Astrocyte (in vitro differentiated cells and primary cell): Measurements from ENCODE around the gene CSF1R. TPM values are rescaled to one million over a fixed set of nuclear protein-coding genes. Genes with fewer than 3 reads are reported as not detected.

Experiments
- DNase-seq: peaks from one replicate; pipeline ENCODE4 v3.0.0-alpha.2; 2010; ENCODE audit warnings: low read depth
- FAIRE-seq: peaks from 2 replicates; lab custom pipeline; 2011; peaks lifted over from hg19 to GRCh38; lab: Jason Lieb, UNC
- H2AFZ ChIP-seq: 2 replicates; pipeline ENCODE4 v1.6.0; 2012; ENCODE audit warnings: low read depth, low read length, inconsistent platforms
- H3K27ac ChIP-seq: 2 replicates; pipeline ENCODE4 v1.5.1; 2011; ENCODE audit warnings: low read depth, low read length, inconsistent platforms
- H3K27me3 ChIP-seq: 2 replicates; pipeline ENCODE4 v1.6.0; 2011; ENCODE audit warnings: low read length, inconsistent platforms; ENCODE audit not compliant: insufficient read depth
- H3K36me3 ChIP-seq: 2 replicates; pipeline ENCODE4 v1.5.1; 2011; ENCODE audit warnings: low read length, inconsistent platforms; ENCODE audit not compliant: insufficient read depth
- H3K4me1 ChIP-seq: 2 replicates; pipeline ENCODE4 v1.5.1; 2011; ENCODE audit warnings: low read length, inconsistent platforms; ENCODE audit not compliant: insufficient read depth
- H3K4me2 ChIP-seq: 2 replicates; pipeline ENCODE4 v1.6.0; 2012; ENCODE audit warnings: low read length, inconsistent platforms
- H3K4me3 ChIP-seq: 2 replicates; pipeline ENCODE4 v1.5.1; 2011; ENCODE audit warnings: low read depth, mild to moderate bottlenecking, low read length, inconsistent platforms; ENCODE audit not compliant: insufficient read depth
- H3K79me2 ChIP-seq: 2 replicates; pipeline ENCODE4 v1.6.0; 2012; ENCODE audit warnings: mild to moderate bottlenecking, low read length, inconsistent platforms; ENCODE audit not compliant: insufficient read depth
- H3K9ac ChIP-seq: 2 replicates; pipeline ENCODE4 v1.6.0; 2012; ENCODE audit warnings: mild to moderate bottlenecking, low read length, inconsistent platforms
- H3K9me3 ChIP-seq: 2 replicates; pipeline ENCODE4 v1.5.1; 2012; ENCODE audit warnings: low read depth, mild to moderate bottlenecking, low read length, inconsistent platforms; ENCODE audit not compliant: insufficient read depth
- H4K20me1 ChIP-seq: 2 replicates; pipeline ENCODE4 v1.6.0; 2012; ENCODE audit warnings: low read length, inconsistent platforms; ENCODE audit not compliant: insufficient read depth
- H3K27ac Mint-ChIP-seq: one replicate; pipeline ENCODE4 v1.8.0; 2021; ENCODE audit warnings: mild to moderate bottlenecking, mixed read lengths; ENCODE audit not compliant: unreplicated experiment
- H3K27me3 Mint-ChIP-seq: one replicate; pipeline ENCODE4 v1.8.0; 2021; ENCODE audit warnings: low read depth, mixed read lengths; ENCODE audit not compliant: unreplicated experiment
- H3K36me3 Mint-ChIP-seq: one replicate; pipeline ENCODE4 v1.8.0; 2021; ENCODE audit warnings: low read depth, mixed read lengths; ENCODE audit not compliant: unreplicated experiment
- H3K4me1 Mint-ChIP-seq: one replicate; pipeline ENCODE4 v1.8.0; 2021; ENCODE audit warnings: low read depth, mixed read lengths; ENCODE audit not compliant: unreplicated experiment
- H3K4me3 Mint-ChIP-seq: one replicate; pipeline ENCODE4 v1.8.0; 2021; ENCODE audit warnings: mild to moderate bottlenecking, moderate library complexity, mixed read lengths; ENCODE audit not compliant: unreplicated experiment
- H3K9me3 Mint-ChIP-seq: one replicate; pipeline ENCODE4 v1.8.0; 2021; ENCODE audit warnings: mild to moderate bottlenecking, mixed read lengths; ENCODE audit not compliant: unreplicated experiment
- CTCF ChIP-seq: IDR thresholded peaks from 2 replicates; pipeline ENCODE4 v1.5.1; 2011; ENCODE audit warnings: low read depth, mild to moderate bottlenecking, inconsistent platforms, low read length, moderate library complexity; ENCODE audit not compliant: insufficient read depth
- EZH2 ChIP-seq: IDR thresholded peaks from 2 replicates; pipeline ENCODE4 v1.6.1; 2012; ENCODE audit warnings: mild to moderate bottlenecking, low read length, inconsistent platforms; ENCODE audit not compliant: insufficient read depth
- total RNA-seq: library from RNA; stranded (reverse); gene quantifications from 2 replicates; pipeline ENCODE4 v1.2.1, GENCODE V29; 2021

Gene CSF1R
- total RNA-seq, 1 donor from 2014 or later = 1.4 TPM

GRCh38 chr5:150106674-150107426, 20.5 kb upstream of the CSF1R start:
- Mint-ChIP-seq H3K36me3 (no peaks in the 10 kb centered on the region), H3K4me1 (peaks cover 16% of the 10 kb centered on the region), H3K27me3 (peaks cover 12% of the 10 kb centered on the region), H3K27ac (peak overlapping the region; percentile 31), H3K9me3 (peaks cover 2% of the 10 kb centered on the region), H3K4me3 (no peak overlapping the region)
- Histone ChIP-seq H3K27ac (no peak overlapping the region), H3K36me3 (no peaks in the 10 kb centered on the region), H3K27me3 (no peaks in the 10 kb centered on the region), H3K4me1 (peaks cover 4% of the 10 kb centered on the region), H3K9ac (no peak overlapping the region), H2AFZ (no peak overlapping the region), H4K20me1 (no peaks in the 10 kb centered on the region), H3K4me3 (no peak overlapping the region), H3K79me2 (no peaks in the 10 kb centered on the region), H3K4me2 (no peak overlapping the region), H3K9me3 (no peaks in the 10 kb centered on the region)
- no peak for FAIRE-seq
- DNase-seq = peak; percentile 17
- TF ChIP-seq CTCF = no peak
- TF ChIP-seq EZH2 = no peak

- Histone ChIP-seq H3K4me1 (peaks cover under 1% of the 10 kb centered on the region), H3K9me3 (no peaks in the 10 kb centered on the region), H2AFZ (no peak overlapping the region), H3K27me3 (no peaks in the 10 kb centered on the region), H3K27ac (no peak overlapping the region), H3K4me3 (no peak overlapping the region), H3K4me2 (no peak overlapping the region), H4K20me1 (no peaks in the 10 kb centered on the region), H3K9ac (no peak overlapping the region), H3K36me3 (no peaks in the 10 kb centered on the region), H3K79me2 (no peaks in the 10 kb centered on the region)
- peaks cover 15% of the 10 kb centered on the region for H3K27me3 Mint-ChIP-seq
- TF ChIP-seq CTCF (no peak), EZH2 (no peak)
- DNase-seq (no peak), FAIRE-seq (no peak)
- H3K9me3 Mint-ChIP-seq = peaks cover 2% of the 10 kb centered on the region
- H3K4me3 Mint-ChIP-seq = no peak overlapping the region
- H3K4me1 Mint-ChIP-seq = peaks cover 16% of the 10 kb centered on the region
- no peaks in the 10 kb centered on the region for H3K36me3 Mint-ChIP-seq
- no peak overlapping the region for H3K27ac Mint-ChIP-seq
Measured at GRCh38 chr5:150105928-150106615, 19.7 kb upstream of the CSF1R start.

- Histone ChIP-seq H3K36me3 (no peaks in the 10 kb centered on the region), H3K9me3 (no peaks in the 10 kb centered on the region), H3K4me2 (no peak overlapping the region), H3K9ac (no peak overlapping the region), H3K27me3 (no peaks in the 10 kb centered on the region), H3K4me1 (no peaks in the 10 kb centered on the region), H2AFZ (no peak overlapping the region), H4K20me1 (no peaks in the 10 kb centered on the region), H3K4me3 (no peak overlapping the region), H3K27ac (no peak overlapping the region), H3K79me2 (no peaks in the 10 kb centered on the region)
- DNase-seq = no peak
- no peak for FAIRE-seq
- H3K4me1 Mint-ChIP-seq = peaks cover 16% of the 10 kb centered on the region
- no peak overlapping the region for H3K27ac Mint-ChIP-seq
- H3K4me3 Mint-ChIP-seq = no peak overlapping the region
- H3K27me3 Mint-ChIP-seq = peaks cover 18% of the 10 kb centered on the region
- TF ChIP-seq CTCF (no peak), EZH2 (no peak)
- peaks cover 2% of the 10 kb centered on the region for H3K9me3 Mint-ChIP-seq
- H3K36me3 Mint-ChIP-seq = no peaks in the 10 kb centered on the region
Measured at GRCh38 chr5:150104550-150104870, 18.2 kb upstream of the CSF1R start.
